ENCODE results near the gene APRT.

Gene APRT

GRCh38 chr16:88805340-88805715, 6.4 kb downstream of the APRT start:
- TF ChIP-seq CTCF (IDR thresholded peaks at IDR 0.05; ENCODE audit: low read depth, low read length), result no peak
- DNase-seq (ENCODE audit: low read depth, low spot score), result no peak
- H3K4me3 ChIP-seq (ENCODE audit: low read depth, low read length), result no peak overlapping the region
- in situ Hi-C loops (cut with HindIII; ENCODE audit: low sequenced_read_pairs), result no loop called here

- in situ Hi-C loops (cut with HindIII; ENCODE audit: low sequenced_read_pairs), result no loop called here
- DNase-seq (ENCODE audit: low read depth, low spot score), result no peak
- no peak for TF ChIP-seq CTCF (IDR thresholded peaks at IDR 0.05; ENCODE audit: low read depth, low read length)
- peak overlapping the region; percentile 55 for H3K4me3 ChIP-seq (ENCODE audit: low read depth, low read length)
Measured at GRCh38 chr16:88804552-88805339, 7.0 kb downstream of the APRT start.

GRCh38 chr16:88804173-88804551, 7.6 kb downstream of the APRT start:
- TF ChIP-seq CTCF (IDR thresholded peaks at IDR 0.05; ENCODE audit: low read depth, low read length), result no peak
- no peak for DNase-seq (ENCODE audit: low read depth, low spot score)
- peak overlapping the region; percentile 55 for H3K4me3 ChIP-seq (ENCODE audit: low read depth, low read length)
- in situ Hi-C loops (cut with HindIII; ENCODE audit: low sequenced_read_pairs), result no loop called here

- in situ Hi-C loops (cut with HindIII; ENCODE audit: low sequenced_read_pairs), result no loop called here
- peak; percentile 67 for DNase-seq (ENCODE audit: low read depth, low spot score)
- no peak for TF ChIP-seq CTCF (IDR thresholded peaks at IDR 0.05; ENCODE audit: low read depth, low read length)
- peak within 1 kb of the TSS; percentile 55 for H3K4me3 ChIP-seq (ENCODE audit: low read depth, low read length)
Measured at GRCh38 chr16:88803264-88803987, 8.3 kb downstream of the APRT start, which contains the start of gene CDT1. TSS of gene CDT1 (plus strand) at chr16:88803789. CDS start at chr16:88803832, 43 bp downstream.

GRCh38 chr16:88800277-88800592, 11.5 kb downstream of the APRT start:
- in situ Hi-C loops (cut with HindIII; ENCODE audit: low sequenced_read_pairs), result no loop called here

More at GRCh38 chr16:88800277-88800592, 11.5 kb downstream of the APRT start:
- DNase-seq (ENCODE audit: low read depth, low spot score), result no peak
- no peak for TF ChIP-seq CTCF (IDR thresholded peaks at IDR 0.05; ENCODE audit: low read depth, low read length)
- H3K4me3 ChIP-seq (ENCODE audit: low read depth, low read length), result no peak overlapping the region

Measured in astrocyte of the spinal cord (primary cell).